Upper lobe of left lung (tissue), 6 donors: Measurements from ENCODE around the gene MOB2. TPM values are rescaled to one million over a fixed set of nuclear protein-coding genes. Genes with fewer than 3 reads are reported as not detected.

Source experiments
- ATAC-seq, 2 donors: fragments of 200-7000 bp; cut with Tn5 transposase; one replicate each; pipeline ENCODE4 v1.9.1; 2022; ENCODE audit warnings: mild to moderate bottlenecking in 2 of 2, moderate library complexity in 2 of 2; ENCODE audit not compliant: low FRiP score in 2 of 2
- DNase-seq, 2 donors: peaks; one replicate each; pipeline ENCODE4 v3.0.0-alpha.2; 2019 to 2020
- H3K27ac ChIP-seq, 4 donors: fragments of 200-600 bp; sonication (generic); one replicate each; pipeline ENCODE4 v1.5.1; 2016 to 2019
- H3K27me3 ChIP-seq, 4 donors: fragments of 200-600 bp; sonication (generic); one replicate each; pipeline ENCODE4 v1.5.1; 2017 to 2019
- H3K36me3 ChIP-seq, 4 donors: fragments of 200-600 bp; sonication (generic); one replicate each; pipeline ENCODE4 v1.5.1; 2016 to 2019
- H3K4me1 ChIP-seq, 4 donors: fragments of 200-600 bp; sonication (generic); one replicate each; pipeline ENCODE4 v1.5.1; 2018 to 2019
- H3K4me3 ChIP-seq, 4 donors: fragments of 200-600 bp; sonication (generic); one replicate each; pipeline ENCODE4 v1.5.1; 2017 to 2019; ENCODE audit warnings: mild to moderate bottlenecking in 2 of 4, moderate library complexity in 1 of 4
- H3K9me3 ChIP-seq, 4 donors: fragments of 200-600 bp; sonication (generic); one replicate each; pipeline ENCODE4 v1.5.1; 2018 to 2019
- CTCF ChIP-seq, 6 experiments: fragments of 450-650 bp in 4 of 6; fragments of 200-600 bp in 2 of 6; sonication (generic) in 2 of 6; IDR thresholded peaks; one replicate each; pipeline ENCODE4 v1.5.1; 2016 to 2019; ENCODE audit warnings: antibody characterized with exemption in 6 of 6
- EP300 ChIP-seq, 4 donors: sonication (generic); formaldehyde crosslinking; IDR thresholded peaks; one replicate each; pipeline ENCODE4 v1.5.1; 2017; ENCODE audit warnings: antibody characterized with exemption in 4 of 4, control low read depth in 2 of 4
- POLR2A ChIP-seq, 4 donors: fragments of 450-650 bp; IDR thresholded peaks; one replicate each; pipeline ENCODE4 v1.5.1; 2016 to 2017; ENCODE audit warnings: antibody characterized with exemption in 4 of 4, mild to moderate bottlenecking in 2 of 4
- POLR2AphosphoS5 ChIP-seq, 2 donors: sonication (generic); formaldehyde crosslinking; IDR thresholded peaks; one replicate each; pipeline ENCODE4 v1.5.1; 2017; ENCODE audit warnings: antibody characterized with exemption in 2 of 2
- WGBS, 2 donors: methylation state at CpG; one replicate each; pipeline ENCODE4 v1.1.5; 2017 to 2018; 5-methylcytosine and 5-hydroxymethylcytosine counted together
- total RNA-seq, 6 donors: library from RNA; depleted of rRNA in 4 of 6; stranded (reverse); fragments of >200 nt in 4 of 6; gene quantifications; one replicate each; pipeline versions ENCODE4 v1.1.0 to v1.2.1, GENCODE V29; 2016 to 2021
- donor health status: DM: no; HTN: no; CAD: no; lungs with moderate emphysema.
- donor health status: DM: no; HTN: yes; CAD: no; lungs with severe emphysema.

MOB2 gene
- total RNA-seq, 6 donors from 2014 or later = 34.7 to 72.3 (median 49.5) TPM

- Histone ChIP-seq H3K4me1 (peaks cover 28 to 38% (median 32%) of the 10 kb centered on the region in 4 donors), H3K4me3 (no peak overlapping the region), H3K27ac (no peak overlapping the region), H3K36me3 (peaks cover 11 to 71% (median 54%) of the 10 kb centered on the region in 4 donors), H3K27me3 (no peaks in the 10 kb centered on the region), H3K9me3 (no peaks in the 10 kb centered on the region)
- TF ChIP-seq CTCF (IDR thresholded peaks at IDR 0.05) (no peak), POLR2AphosphoS5 (IDR thresholded peaks at IDR 0.05) (no peak), EP300 (IDR thresholded peaks at IDR 0.05) (no peak)
- DNase-seq (peak in 1 of 2 donors; percentile 40), ATAC-seq (no peak)
- 96 to 99% methylated on average over 10 to 11 of the region's 12 CpGs for WGBS, 2 donors
These were observed 6.9 kb downstream of the MOB2 start for GRCh38 chr11:1479678-1480118.

GRCh38 chr11:1479006-1479677 is 7.4 kb downstream of the MOB2 start:
- H3K27ac ChIP-seq = no peak overlapping the region
- peaks cover 25 to 32% (median 27%) of the 10 kb centered on the region in 4 donors for H3K4me1 ChIP-seq
- H3K4me3 ChIP-seq = no peak overlapping the region
- no peaks in the 10 kb centered on the region for H3K9me3 ChIP-seq
- ATAC-seq (no peak), DNase-seq (peak in 1 of 2 donors; percentile 59)
- TF ChIP-seq CTCF (IDR thresholded peaks at IDR 0.05) (no peak), POLR2AphosphoS5 (IDR thresholded peaks at IDR 0.05) (no peak), EP300 (IDR thresholded peaks at IDR 0.05) (no peak), POLR2A (IDR thresholded peaks at IDR 0.05) (no peak)
- H3K27me3 ChIP-seq = no peaks in the 10 kb centered on the region
- 87 to 100% methylated on average over 1 to 9 of the region's 9 CpGs for WGBS, 2 donors
- H3K36me3 ChIP-seq = peaks cover 11 to 76% (median 57%) of the 10 kb centered on the region in 4 donors

- H3K36me3 ChIP-seq = peaks cover 11 to 82% (median 63%) of the 10 kb centered on the region in 4 donors
- 68 to 69% methylated on average over 8 of the region's 9 CpGs for WGBS, 2 donors
- H3K4me3 ChIP-seq = no peak overlapping the region
- no peaks in the 10 kb centered on the region for H3K9me3 ChIP-seq
- DNase-seq = no peak
- H3K4me1 ChIP-seq = peaks cover 19 to 26% (median 21%) of the 10 kb centered on the region in 4 donors
- ATAC-seq = no peak
- no peak overlapping the region for H3K27ac ChIP-seq
- TF ChIP-seq POLR2A (IDR thresholded peaks at IDR 0.05) (no peak), EP300 (IDR thresholded peaks at IDR 0.05) (no peak), POLR2AphosphoS5 (IDR thresholded peaks at IDR 0.05) (no peak), CTCF (IDR thresholded peaks at IDR 0.05) (no peak)
- H3K27me3 ChIP-seq = no peaks in the 10 kb centered on the region
These were observed 8.0 kb downstream of the MOB2 start for GRCh38 chr11:1478544-1478943.

DNA sequence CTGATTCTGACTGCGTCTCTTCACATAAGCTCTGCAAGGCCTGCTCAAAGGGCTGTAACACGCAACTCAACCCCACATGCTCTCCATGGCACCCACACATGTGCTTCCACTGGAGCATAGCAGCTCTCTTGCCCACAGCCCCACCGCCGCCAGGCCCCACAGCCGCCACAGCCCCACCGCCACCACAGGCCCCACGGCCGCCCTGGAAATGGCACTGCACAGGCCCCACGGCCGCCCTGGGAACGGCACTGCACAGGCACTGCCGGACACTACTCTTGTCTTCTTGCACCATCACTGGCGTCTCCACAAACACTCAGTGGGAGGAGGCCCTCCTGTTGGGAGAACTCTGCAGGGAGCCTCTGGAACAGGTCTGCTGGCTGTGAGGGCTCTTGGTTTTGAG is 8.6 kb downstream of the MOB2 start:
- DNase-seq = peak in 1 of 2 donors; percentile 73
- H3K36me3 ChIP-seq = peaks cover 13 to 88% (median 67%) of the 10 kb centered on the region in 4 donors
- H3K27me3 ChIP-seq = no peaks in the 10 kb centered on the region
- no peak overlapping the region for H3K4me3 ChIP-seq
- H3K27ac ChIP-seq = no peak overlapping the region
- no peak for ATAC-seq
- H3K9me3 ChIP-seq = no peaks in the 10 kb centered on the region
- 90 to 97% methylated on average over 7 to 13 of the region's 13 CpGs for WGBS, 2 donors
- TF ChIP-seq EP300 (IDR thresholded peaks at IDR 0.05) = no peak
- no peak for TF ChIP-seq POLR2A (IDR thresholded peaks at IDR 0.05)
- no peak for TF ChIP-seq POLR2AphosphoS5 (IDR thresholded peaks at IDR 0.05)
- no peak for TF ChIP-seq CTCF (IDR thresholded peaks at IDR 0.05)
- peaks cover 14 to 21% (median 16%) of the 10 kb centered on the region in 4 donors for H3K4me1 ChIP-seq
